ENCODE results near the gene MNX1.

The MNX1 gene

DNA sequence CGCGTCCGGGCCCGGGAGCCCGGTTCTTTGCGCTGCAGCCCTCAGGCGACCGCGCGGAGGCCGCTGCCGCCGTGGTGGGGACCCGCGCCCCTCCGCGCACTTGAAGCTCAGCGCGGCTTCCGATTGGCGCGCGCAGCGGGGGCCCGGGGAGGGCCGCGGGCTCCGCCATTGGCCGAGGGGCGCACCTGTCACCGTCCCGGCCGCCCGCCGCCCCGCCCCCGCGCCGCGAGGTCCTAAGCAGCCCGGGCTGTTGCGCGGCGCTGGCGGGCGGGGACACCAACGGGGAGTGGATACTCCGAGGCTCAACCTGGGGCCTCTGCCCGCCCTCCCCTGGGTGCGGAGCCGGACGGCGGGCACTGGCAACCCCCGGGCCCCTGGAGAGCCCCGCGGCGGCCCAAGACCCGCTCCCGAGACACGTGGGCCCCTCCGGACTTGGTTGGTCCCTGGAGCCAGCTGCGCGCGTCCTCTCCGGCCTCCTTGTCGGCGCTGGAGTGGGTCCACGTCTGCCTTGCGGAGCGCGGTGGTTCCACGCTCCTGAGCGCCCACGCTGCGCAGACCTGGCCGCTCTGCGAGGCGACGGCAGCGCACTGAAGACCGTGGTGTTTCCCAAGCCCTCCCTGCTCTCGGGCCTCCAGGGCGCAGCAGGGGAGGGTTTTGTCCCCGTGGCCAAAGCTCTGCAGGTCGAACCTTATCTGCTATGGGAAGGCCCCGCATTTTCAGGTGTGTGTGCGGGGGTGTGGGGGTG lies at the start of gene MNX1:
TSS of gene MNX1 (minus strand) at position 76 of the 745 bp plus-strand sequence. CDS start 313 bp downstream, outside the sequence.
- peak in 1 of 4 experiments; percentile 6 for DNase-seq

DNA sequence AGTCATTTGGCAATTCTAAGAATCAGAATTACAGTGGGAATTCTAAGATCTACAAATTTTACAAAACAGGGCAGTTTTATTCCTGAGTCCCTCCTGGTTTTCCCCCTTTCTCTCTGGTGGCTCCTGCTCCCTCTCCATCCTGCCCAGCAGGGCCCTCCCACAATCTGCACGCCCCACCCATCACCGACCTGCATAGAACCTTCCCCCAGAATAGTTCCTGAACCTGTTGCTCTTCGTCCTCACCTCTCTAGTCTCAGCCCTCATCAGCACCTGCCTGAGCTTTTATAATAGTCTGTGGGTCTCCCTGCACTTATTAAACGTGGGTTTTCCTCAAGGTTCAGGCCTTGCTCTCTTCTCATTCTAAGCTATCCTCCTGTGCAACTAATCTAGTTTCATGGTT lies 49.1 kb upstream of the MNX1 start:
- no peak for DNase-seq

DNA sequence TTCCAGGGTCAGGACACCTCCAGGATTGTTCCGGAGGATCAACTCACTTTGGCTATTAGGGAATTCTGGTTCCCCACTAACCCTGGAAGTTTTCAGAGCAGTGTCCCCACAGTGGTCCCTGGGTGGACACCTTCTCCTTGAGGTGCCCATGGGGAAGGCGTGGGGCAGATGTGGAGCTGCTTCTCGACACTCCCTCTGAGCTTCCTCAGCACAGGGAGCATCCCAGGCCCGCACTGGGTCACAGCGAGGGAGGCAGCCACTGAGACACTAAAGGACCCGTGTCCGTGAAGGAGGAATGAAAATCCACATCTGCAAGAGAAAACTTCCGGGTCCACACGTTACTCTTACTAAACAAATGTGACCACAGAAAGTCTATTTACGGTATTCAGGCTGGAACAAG lies 48.2 kb upstream of the MNX1 start:
- DNase-seq = no peak

DNA sequence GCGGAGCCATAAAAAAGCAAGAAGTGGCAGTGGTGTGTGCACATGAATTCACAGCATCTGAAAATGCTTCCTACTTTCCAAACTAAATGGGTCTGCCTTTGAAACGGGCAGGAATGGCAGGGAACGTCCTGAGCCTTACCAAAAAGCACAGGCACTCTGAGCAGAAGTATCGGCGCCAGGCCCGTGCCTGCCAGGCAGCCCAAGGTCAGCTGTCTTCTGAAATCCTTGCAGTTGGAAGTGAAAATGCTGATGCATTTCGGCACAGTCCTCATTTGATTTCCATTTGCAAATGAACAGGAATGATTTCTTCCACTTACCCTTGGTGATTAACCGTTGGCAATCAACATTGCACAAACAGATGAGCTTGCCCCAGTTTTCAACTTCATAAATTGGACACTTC lies 47.6 kb upstream of the MNX1 start:
- no peak for DNase-seq

DNA sequence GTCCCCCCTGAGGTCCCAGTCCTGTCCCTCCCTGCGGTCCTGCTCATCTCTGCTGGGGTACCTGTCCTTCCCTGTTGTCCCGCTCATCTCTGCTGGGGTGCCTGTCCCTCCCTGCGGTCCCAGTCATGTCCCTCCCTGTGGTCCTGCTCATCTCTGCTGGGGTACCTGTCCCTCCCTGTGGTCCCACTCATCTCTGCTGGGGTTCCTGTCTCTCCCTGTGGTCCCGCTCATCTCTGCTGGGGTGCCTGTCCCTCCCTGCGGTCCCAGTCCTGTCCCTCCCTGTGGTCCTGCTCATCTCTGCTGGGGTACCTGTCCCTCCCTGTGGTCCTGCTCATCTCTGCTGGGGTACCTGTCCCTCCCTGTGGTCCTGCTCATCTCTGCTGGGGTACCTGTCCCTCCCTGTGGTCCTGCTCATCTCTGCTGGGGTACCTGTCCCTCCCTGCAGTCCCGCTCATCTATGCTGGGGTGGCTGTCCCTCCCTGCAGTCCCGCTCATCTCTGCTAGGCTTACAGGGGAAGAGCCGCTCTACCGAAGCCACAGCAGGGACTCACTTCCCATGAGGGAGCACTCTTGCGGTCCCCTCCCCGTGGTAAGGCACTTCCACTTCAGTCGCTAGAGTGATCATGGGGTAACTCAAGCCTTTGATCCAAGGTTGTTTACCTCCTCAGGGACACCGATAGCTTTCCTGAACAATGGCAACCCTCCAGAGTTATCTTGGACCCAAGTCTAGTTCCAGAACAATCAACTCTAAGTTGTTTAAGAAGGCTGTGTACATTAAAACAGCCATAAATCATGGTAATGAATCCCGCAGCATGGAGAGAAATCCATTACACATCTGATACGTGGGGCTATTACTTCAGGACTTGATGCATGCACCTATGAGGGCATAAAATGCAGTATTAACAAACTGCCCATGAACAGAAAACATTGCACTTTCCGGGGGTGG lies 46.8 kb upstream of the MNX1 start:
- no peak for DNase-seq

DNA sequence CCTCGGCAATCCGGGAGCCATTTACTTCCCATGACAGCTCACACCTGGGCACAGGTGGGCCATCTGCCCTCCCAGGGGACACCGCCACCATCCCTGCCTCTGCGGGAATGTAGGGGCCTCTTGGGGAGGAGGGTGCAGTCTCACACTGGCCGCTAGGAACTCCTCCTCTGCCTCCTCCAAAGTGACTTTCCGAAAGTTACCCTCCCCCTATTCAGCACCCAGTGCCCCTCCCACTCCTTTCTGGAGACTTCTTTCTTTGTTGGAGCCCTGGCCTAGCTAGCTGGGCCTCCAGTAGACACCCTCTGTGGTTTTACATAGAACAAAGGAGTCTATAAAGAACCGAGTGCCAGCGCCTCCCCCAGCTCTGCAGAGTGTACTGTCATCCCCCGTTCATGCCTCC lies 45.8 kb upstream of the MNX1 start:
- no peak for DNase-seq

DNA sequence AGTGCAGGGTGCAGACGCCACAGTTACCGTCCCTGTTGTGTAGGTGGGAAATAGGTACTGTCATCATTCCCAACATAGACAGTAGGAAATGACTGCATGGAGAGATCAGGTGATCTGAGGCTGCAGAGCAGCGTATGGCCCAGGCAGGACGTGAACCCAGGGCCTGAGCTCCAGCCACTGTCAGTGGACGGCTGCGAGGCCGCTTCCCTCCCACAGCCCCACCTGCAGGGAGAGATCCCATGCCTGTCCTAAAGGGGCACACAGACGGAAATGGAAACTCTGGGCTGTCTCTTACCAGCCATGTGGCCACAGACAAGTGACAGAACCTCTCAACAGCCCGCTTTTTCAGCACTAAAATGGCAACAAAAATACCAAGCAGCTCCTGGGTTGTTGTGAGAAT lies 44.5 kb upstream of the MNX1 start:
- DNase-seq = no peak

DNA sequence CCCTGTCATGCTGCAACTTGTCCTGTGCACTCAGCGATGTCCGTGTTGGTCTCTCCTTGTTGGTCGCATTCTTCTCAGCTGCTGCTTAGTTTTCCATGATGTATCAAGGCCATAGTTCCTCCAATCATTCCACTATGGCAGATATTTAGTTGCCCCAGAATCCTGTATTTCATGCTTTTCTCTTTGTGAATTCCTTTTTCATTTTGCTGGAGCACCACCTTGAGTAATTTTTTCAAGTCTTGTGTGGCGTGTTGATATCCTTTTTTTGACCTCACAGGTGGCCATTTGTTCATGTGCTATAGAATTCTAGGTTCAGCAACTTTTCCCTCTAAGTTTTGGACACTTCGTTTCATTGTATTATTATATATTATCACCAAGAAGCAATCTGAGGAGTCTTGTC lies 42.7 kb upstream of the MNX1 start:
- DNase-seq = no peak

DNA sequence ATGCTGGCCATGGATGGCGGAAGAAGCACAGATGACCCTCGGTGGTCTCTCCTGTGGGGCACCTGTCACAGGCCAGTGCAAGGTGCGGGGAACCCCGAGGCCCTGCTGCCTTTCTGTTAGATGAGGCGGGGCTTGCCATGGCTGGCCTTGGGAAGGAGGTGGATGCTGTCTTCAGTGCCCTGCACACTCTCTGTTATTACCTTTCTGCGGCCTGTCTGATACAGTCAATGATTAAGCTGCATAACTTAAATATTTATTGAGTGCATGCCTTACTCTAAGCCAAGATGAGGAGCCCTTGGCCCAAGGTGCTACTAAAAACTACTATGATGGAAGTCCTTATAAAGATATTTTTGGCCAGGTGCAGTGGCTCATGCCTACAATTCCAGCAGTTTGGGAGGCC lies 36.7 kb upstream of the MNX1 start:
- no peak for DNase-seq

DNA sequence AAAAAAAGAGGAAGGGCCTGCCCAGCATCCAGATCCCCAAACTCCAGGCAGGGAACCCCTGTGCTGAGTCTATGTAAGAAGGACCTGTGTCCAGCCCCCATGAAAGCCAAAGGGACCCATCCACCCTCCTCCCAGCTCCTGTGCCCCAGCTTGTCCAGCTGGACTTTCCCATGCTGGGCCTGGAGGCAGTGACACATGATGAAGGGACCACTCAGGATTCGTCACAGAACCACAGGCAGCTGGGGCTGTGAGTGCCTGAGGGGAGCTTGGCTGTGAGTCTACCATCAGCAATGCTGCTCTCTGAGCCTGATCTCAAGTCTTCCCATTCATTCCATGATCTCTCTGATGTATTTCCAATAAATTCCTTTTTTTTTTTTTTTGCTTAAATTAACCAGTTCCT lies 36.2 kb upstream of the MNX1 start:
- no peak for DNase-seq

DNA sequence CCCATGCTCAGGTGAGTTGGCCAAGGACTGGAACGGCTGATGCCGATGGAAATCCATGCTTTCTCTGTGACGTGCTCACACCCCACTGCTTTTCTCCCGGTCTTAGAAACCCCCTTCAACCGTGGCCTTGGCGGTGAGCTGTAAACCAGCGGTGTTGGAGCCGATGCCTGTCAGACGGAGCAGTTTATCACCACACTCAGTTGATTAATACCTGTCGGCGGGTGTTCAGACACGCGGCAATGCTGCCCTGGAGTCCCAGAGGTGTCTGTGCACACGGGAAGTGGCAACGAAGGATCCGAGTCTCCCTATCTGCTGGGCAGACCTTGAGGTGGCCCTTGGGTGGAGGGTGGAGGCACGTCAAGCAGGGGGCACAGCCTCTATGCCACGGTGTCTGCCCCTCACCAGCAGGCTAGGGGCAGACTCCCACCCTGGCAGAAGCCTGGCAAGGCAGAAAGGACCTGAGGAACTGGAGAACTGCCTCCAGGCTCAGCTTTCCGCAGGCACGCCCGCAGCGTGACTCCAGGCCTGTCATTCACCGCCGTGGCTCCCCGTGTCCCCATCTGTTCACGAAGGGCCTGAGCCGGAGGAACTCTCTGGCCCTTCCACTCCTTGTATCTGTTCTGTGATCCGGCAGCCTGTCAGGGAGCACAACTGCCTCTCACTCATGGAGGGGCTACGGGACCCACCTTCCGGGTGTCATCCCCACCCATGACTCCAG lies 34.6 kb upstream of the MNX1 start:
- no peak for DNase-seq

DNA sequence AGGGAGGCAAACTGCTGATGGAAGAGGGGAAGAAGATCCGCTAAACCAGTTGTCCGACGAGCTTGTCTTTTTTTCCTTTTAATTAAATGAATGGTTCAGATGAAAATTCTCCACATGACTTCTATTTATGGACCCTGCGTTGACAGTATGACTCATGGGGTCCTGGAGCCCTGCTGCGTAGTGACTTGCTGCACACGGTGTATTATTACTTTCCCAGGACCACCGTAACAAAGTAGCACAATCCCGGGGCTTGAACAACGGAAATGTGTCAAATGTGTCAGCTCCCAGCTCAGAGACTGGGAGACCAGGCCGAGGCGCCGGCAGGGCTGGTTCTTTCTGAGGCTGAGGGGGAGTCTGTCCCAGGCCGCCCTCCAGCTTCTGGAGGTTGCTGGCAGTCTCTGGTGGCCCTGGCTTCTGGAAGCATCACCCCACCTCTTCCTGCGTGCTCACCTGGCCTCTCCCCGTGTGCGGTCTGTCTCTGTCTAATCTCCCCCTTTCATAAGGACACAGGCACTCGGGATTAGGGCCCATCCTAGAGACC lies 33.8 kb upstream of the MNX1 start:
- DNase-seq = no peak

DNA sequence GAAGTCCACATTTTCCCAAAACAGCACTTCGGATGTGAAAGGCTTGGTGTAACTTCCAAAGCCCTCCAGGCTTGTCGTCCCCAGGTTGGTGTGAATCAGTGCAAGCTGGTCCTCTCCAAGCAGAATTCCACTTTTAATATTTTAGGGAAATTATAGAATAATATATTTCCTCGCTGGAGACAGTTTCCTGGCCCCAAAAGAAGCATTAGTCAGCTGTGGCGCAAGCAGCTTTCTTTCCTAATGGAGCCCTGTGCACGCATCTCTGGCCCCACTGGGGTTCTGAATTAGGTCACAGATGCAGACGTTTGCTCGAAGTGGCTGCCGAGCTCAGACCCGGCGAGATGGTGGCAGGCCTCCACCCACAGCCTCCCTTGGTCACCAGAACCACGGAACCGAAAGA lies 33.3 kb upstream of the MNX1 start:
- no peak for DNase-seq

DNA sequence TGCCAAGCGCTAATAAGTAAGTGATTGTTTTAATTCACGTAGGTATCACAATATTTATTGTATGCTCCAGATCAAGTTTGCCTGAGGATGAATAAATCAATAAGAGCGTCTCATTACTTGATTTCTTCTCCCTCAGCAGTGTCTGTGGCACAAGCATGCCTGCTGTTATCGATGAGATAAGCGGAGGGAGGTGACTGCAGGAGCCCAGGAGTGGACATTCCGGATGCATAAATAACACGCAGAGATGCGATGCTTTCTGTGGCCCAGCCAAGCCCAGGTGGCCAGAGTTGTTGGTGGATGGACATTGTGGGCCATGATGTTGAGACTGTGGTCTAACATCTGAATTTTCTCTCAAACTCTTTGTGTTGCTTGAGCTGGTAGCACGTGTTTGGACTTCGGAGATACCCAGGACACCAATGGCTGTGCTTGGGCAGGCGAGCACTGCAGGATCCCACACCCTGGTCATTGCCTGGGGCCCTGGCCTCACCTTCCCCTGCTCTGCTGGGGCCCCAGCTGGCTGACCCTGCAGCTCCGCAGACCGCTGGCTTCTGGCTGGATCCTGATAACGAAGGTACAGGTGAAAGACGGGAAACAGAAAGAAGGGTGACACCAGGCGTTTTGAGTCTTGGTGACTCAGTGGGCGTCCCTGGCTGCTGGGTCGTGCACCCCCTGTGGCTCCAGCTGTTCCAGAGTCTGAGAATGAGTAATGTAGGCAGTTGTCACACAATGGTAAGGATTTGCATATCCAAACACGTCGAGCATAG lies 31.2 kb upstream of the MNX1 start:
- DNase-seq = no peak

DNA sequence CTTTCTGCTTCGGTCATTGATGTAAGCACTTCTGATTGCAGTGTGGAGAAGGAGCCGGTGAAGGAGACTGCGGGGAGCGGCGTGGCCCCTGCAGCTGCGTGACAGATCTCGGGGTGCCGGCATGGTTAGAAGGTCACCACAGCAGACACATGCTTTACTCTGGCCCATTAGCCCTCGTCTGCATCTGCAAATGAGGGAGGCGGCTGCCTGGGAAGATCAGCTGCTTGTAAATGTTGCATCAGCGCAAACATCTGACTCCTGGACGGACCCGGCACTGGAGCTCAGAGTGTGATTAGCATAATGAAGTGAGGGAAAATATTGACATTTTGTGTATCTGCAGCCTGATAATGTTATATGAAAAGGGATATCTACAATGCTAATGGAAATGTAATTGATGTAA lies 30.5 kb upstream of the MNX1 start:
- no peak for DNase-seq

DNA sequence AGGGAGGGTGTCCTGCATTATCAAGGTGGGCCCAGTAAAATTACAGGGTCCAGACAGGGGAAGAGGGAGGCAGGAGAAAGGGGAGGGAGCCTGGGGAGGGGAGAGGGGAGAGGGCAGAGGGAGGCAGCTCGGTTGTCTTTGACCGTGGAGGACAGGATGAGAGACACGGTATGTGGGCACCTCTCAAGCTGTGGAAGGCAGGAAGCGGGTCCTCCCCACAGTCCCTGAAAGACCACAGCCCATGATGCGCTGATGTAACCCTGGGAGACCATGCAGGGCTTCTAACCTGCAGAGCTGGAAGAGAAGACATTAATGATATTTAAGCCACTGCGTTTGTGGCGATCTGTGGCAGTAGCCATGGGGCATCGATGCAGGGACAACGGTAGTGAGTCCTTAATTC lies 27.2 kb upstream of the MNX1 start:
- no peak for DNase-seq

DNA sequence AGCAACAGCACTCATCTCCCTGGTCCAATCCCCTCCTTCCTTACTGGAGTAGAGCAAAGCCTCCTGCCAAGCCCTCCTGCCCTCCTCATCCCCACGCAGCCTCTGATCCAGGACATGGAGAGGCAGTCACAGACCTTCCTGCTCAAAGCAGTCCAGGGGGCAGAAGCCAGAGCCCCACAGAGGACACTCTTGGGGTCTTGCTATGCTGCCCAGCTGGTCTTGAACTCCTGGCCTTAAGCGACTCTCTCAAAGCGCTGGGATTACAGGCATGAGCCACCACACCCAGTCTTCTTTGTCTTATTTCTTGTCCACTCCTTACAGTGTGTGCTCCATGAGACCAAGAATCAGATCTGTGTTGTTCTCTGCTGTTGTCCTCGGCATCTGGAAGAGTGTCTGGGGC lies 26.6 kb upstream of the MNX1 start:
- no peak for DNase-seq

DNA sequence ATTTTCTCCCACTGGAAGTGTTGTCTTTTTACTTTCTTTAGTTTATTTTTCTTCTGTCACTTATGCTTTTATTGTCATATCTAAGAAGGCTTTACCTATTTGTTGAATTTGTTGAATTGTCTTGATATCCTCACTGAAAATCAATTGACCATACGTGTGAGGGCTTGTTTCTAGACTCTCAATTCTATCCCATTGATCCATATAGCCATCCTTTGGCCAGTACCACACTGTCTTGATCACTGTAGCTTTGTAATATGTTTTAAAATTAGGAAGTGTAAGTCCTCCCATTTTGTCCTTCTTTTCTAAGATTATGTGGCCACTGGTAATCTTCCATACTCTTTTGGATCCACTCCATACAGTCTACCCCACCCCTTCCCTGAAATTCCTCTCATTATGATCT lies 25.5 kb upstream of the MNX1 start:
- DNase-seq = no peak

DNA sequence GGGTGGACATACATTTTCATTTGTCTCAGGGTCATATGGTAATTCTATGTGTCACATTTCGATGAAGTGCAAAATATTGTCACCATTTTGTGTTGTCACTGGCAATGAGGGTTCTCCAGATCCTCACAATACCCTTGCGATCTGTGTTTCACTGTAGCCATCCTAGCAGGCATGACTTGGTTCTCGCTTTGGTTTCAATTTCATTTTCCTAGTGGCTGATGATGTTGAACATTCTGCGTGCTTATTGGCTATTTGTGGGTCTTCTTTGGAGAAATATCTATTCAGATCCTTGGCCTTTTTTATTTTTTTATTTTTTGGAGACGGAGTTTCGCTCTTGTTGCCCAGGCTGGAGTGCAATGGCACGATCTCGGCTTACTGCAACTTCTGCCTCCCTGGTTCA lies 24.8 kb upstream of the MNX1 start:
- no peak for DNase-seq

DNA sequence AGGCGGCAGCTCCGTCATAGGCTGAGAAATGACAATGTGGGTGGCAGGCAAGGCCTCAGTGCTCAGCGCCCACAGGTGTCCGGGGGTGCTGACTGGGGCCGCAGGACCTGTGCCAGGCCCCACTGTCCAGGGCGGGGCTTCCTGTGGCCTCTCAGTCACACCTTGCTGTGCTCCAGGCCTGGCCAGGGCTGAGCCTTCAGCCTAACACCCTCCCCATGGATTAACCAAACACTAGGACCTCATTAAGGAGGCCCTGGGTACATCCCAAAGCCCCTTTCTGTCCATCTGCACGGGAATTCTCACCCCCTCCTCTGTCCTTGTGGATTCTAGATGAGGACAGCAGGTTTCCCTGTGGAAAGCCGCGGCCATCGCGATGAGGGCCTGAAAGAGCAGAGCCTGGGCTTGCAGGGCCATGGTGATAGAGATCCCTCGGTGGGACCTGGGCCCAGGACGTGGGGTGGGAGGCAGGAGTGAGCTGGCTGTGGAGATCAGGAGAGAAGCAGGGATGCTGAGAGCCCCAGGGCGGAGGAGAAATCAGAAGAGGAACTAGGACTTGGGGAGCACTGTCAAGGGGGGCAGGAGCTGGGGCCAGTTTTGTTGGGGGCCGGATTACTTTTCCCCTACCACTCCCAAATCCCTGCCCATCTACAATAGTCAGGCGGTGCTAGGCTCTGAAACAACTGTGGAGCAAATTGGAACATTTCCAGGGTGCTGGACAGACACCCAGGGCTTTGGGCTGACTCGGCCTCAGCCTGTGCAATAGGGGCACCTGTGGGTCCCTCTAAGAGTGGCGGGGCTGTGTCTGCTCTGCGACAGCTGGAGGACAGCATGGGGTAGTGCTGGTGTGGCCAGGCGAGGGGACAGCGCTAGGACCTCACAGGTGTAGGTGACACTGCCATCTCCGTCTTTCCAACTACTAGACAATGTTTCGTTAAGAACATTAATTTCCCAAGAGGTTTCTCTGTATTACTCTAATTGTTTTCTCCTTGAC lies 23.3 kb upstream of the MNX1 start:
- no peak for DNase-seq

All from activated CD4-positive, CD25-positive, alpha-beta regulatory T cell (primary cell).